ENCODE results near the gene HSBP1.

- TF ChIP-seq CTCF (IDR thresholded peaks at IDR 0.05): no peak
- no peak for TF ChIP-seq POLR2A (IDR thresholded peaks at IDR 0.05)
These were observed 460 bp upstream of the HSBP1 start for GRCh38 chr16:83807327-83807709.

Measured in lower leg skin (tissue), 3 donors.